HepG2 (cell line): ENCODE data around the gene UBE3B. TPM values are rescaled to one million over a fixed set of nuclear protein-coding genes. Genes with fewer than 3 reads are reported as not detected.

Source experiments
- AKAP8 ChIP-seq: sonication (generic); formaldehyde crosslinking; IDR thresholded peaks from 2 replicates; pipeline ENCODE4 v1.5.1; 2020; ENCODE audit warnings: mild to moderate bottlenecking, missing genetic modification reagents
- ARNTL ChIP-seq: sonication (generic); formaldehyde crosslinking; IDR thresholded peaks from 2 replicates; pipeline ENCODE4 v1.4.0; 2020; ENCODE audit warnings: mild to moderate bottlenecking, missing genetic modification reagents
- CC2D1A ChIP-seq: sonication (generic); formaldehyde crosslinking; IDR thresholded peaks from 2 replicates; pipeline ENCODE4 v1.8.1; 2023; ENCODE audit warnings: mild to moderate bottlenecking, missing genetic modification reagents
- CTCF ChIP-seq: sonication (generic); formaldehyde crosslinking; IDR thresholded peaks from 2 replicates; pipeline ENCODE4 v1.5.0; 2020; ENCODE audit warnings: mild to moderate bottlenecking, missing genetic modification reagents, moderate library complexity
- ESRRA ChIP-seq: sonication (generic); formaldehyde crosslinking; IDR thresholded peaks from 2 replicates; pipeline ENCODE4 v1.5.1; 2020; ENCODE audit warnings: mild to moderate bottlenecking, low read depth, missing genetic modification reagents
- FIP1L1 ChIP-seq: fragments of 200-400 bp; formaldehyde crosslinking; IDR thresholded peaks from 2 replicates; pipeline ENCODE4 v1.6.1; 2018; ENCODE audit warnings: low read depth, mild to moderate bottlenecking, low read length, moderate library complexity, borderline replicate concordance; ENCODE audit not compliant: insufficient read depth
- FOSL2 ChIP-seq: sonication (generic); formaldehyde crosslinking; IDR thresholded peaks from 2 replicates; pipeline ENCODE4 v1.4.0; 2020; ENCODE audit warnings: missing genetic modification reagents
- FOXK2 ChIP-seq: fragments of 450-650 bp; IDR thresholded peaks from 2 replicates; pipeline ENCODE4 v1.6.1; 2016
- KAT8 ChIP-seq: IDR thresholded peaks from 2 replicates; pipeline ENCODE4 v1.6.1; 2016; ENCODE audit warnings: missing genetic modification reagents, missing compliant biosample characterization
- NFE2 ChIP-seq: sonication (generic); formaldehyde crosslinking; IDR thresholded peaks from 2 replicates; pipeline ENCODE4 v1.4.0; 2020; ENCODE audit warnings: missing genetic modification reagents
- SOX13 ChIP-seq, 3 experiments: fragments of 450-650 bp in 1 of 3; sonication (generic) in 1 of 3; formaldehyde crosslinking in 1 of 3; IDR thresholded peaks in 2 of 3; conservative IDR thresholded peaks in 1 of 3; 2 replicates each; pipeline versions ENCODE4 v1.5.0 to v1.6.1; 2016 to 2020; ENCODE audit warnings: antibody characterized with exemption in 1 of 3, mild to moderate bottlenecking in 1 of 3, missing compliant biosample characterization in 1 of 3, missing genetic modification reagents in 1 of 3, moderate library complexity in 1 of 3
- SOX5 ChIP-seq: IDR thresholded peaks from 2 replicates; pipeline ENCODE4 v1.6.1; 2016; ENCODE audit warnings: borderline replicate concordance
- STAT5B ChIP-seq: sonication (generic); formaldehyde crosslinking; IDR thresholded peaks from 2 replicates; pipeline ENCODE4 v1.4.0; 2020; ENCODE audit warnings: missing genetic modification reagents
- TARDBP ChIP-seq: sonication (generic); formaldehyde crosslinking; IDR thresholded peaks from 2 replicates; pipeline ENCODE4 v1.8.0; 2022; ENCODE audit warnings: mild to moderate bottlenecking, missing genetic modification reagents
- YY1 ChIP-seq: IDR thresholded peaks from 2 replicates; pipeline ENCODE4 v1.6.1; 2011; ENCODE audit warnings: low read length, low read depth, moderate library complexity, mild to moderate bottlenecking; ENCODE audit not compliant: insufficient read depth, insufficient replicate concordance
- ZC3H13 ChIP-seq: sonication (generic); formaldehyde crosslinking; IDR thresholded peaks from 2 replicates; pipeline ENCODE4 v1.8.1; 2023; ENCODE audit warnings: mild to moderate bottlenecking, missing genetic modification reagents, moderate library complexity
- ZMYM4 ChIP-seq: sonication (generic); formaldehyde crosslinking; IDR thresholded peaks from 2 replicates; pipeline ENCODE4 v1.8.1; 2023; ENCODE audit warnings: mild to moderate bottlenecking, missing genetic modification reagents
- ZNF224 ChIP-seq: sonication (generic); formaldehyde crosslinking; IDR thresholded peaks from 2 replicates; pipeline ENCODE4 v1.5.0; 2020; ENCODE audit warnings: mild to moderate bottlenecking, missing genetic modification reagents
- ZNF251 ChIP-seq: sonication (generic); formaldehyde crosslinking; IDR thresholded peaks from 2 replicates; pipeline ENCODE4 v1.9.0; 2021; ENCODE audit warnings: mild to moderate bottlenecking, missing genetic modification reagents
- ZNF274 ChIP-seq: sonication (generic); formaldehyde crosslinking; IDR thresholded peaks from 2 replicates; pipeline ENCODE4 v1.5.1; 2020; ENCODE audit warnings: mild to moderate bottlenecking, missing genetic modification reagents
- ZNF367 ChIP-seq: sonication (generic); formaldehyde crosslinking; IDR thresholded peaks from 2 replicates; pipeline ENCODE4 v1.4.0; 2020; ENCODE audit warnings: missing genetic modification reagents, borderline replicate concordance
- ZNF572 ChIP-seq: sonication (generic); formaldehyde crosslinking; IDR thresholded peaks from 2 replicates; pipeline ENCODE4 v1.5.1; 2020; ENCODE audit warnings: mild to moderate bottlenecking, missing genetic modification reagents
- polyA plus RNA-seq, 8 experiments: library from polyadenylated mRNA; depleted of rRNA in 3 of 8; stranded (reverse) in 7 of 8; unstranded in 1 of 8; fragments of >200 nt; fragmentation: Illumina TruSeq in 4 of 8; extraction: Trizol in 4 of 8; gene quantifications; 2 replicates each; pipeline versions ENCODE4 v1.2.1 to v1.2.3, GENCODE V29; 2011 to 2016; ENCODE audit warnings: low read depth in 4 of 8, missing spikeins in 1 of 8, mixed read lengths in 1 of 8; ENCODE audit not compliant: insufficient read depth in 1 of 8
- total RNA-seq, 5 experiments: library from RNA; depleted of rRNA; stranded (reverse); fragments of >200 nt; fragmentation: Illumina TruSeq; extraction: Trizol; gene quantifications; 2 replicates each; pipeline ENCODE4 v1.2.3, GENCODE V29; 2016; ENCODE audit warnings: low read depth in 1 of 5
- TF ChIP-seq, protein P1 (sequence below): IDR thresholded peaks from 2 replicates; pipeline ENCODE4 v1.6.1; 2012; ENCODE audit warnings: low read depth, low read length, improper control_type of control experiment
- TF ChIP-seq, protein P2 (sequence below): sonication (generic); formaldehyde crosslinking; IDR thresholded peaks from 2 replicates; pipeline ENCODE4 v1.5.0; 2020; ENCODE audit warnings: mild to moderate bottlenecking, missing genetic modification reagents

The UBE3B gene
- total and polyA plus RNA-seq, 2 of the 13 experiments (the other 11 are each of a cell fraction or from before 2014, with no cell fraction given), result 22.7 to 25.3 TPM

DNA sequence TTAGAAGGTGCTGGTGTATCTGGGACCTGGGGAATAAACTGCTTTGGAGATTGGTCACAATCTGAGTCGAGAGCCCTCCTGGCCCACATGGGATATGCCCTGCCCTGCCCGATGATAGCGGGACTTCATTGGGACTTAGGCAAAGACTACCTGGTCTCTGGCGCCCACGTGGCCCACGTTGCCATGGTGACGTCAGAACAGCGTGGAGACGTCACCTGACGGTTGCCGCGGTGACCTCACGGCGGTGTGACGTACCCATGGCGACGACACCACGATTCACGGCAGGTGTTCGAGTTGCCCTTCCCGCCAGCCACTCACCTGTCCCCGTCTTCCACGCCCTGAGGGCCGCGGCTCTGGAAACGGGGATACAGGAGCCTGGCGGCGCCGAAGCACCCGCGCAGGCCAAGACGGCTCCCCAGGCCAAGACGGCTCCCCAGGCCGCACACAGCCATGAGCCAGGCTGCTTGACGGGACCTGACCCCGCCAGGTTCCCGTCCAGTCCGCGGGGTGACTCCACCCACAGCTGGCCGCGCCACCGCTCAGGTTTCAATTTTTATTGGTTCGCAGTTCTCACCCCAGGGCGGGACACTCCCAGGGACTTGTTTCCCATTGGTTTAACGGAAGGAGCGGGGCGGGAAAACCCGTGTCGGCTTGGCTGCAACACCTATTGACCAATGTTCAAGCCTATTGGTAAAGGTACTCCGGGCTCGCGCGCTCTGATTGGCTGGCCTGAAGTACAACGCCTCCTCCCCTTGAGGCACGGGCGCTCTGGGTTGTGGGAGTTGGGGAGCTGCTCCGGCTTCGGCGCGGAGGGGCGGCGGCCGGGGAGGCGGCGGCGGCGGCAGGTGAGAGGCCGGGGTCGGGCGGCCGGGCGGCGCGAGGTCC lies 95.8 kb downstream of the UBE3B start, which contains the start of the genes MMAB and MVK (continued):
- TF ChIP-seq FIP1L1 (no peak), SOX13 (IDR thresholded peaks at IDR 0.05) (no peak), SOX13 (CRISPR knock-in tag; conservative IDR thresholded peaks at IDR 0.05 in 1 of 2, IDR thresholded peaks at IDR 0.05 in 1 of 2) (peak in 1 of 2 experiments; percentile 45; a peak in 1 of 4 replicates), CC2D1A (CRISPR knock-in tag) (0 out of 2 replicates have a peak, but pooled peaks have one; percentile 86), ZNF224 (CRISPR knock-in tag) (no peak; the same call in 1 of the 2 replicates), ZC3H13 (CRISPR knock-in tag) (0 out of 2 replicates have a peak, but pooled peaks have one; percentile 84), ZNF572 (CRISPR knock-in tag) (no peak), AKAP8 (CRISPR knock-in tag) (peak; percentile 91), ESRRA (CRISPR knock-in tag) (peak; percentile 73), KAT8 (CRISPR knock-in tag) (peak; percentile 85), NFE2 (CRISPR knock-in tag) (no peak), ZNF367 (CRISPR knock-in tag) (no peak), YY1 (peak; percentile 80), CTCF (no peak), STAT5B (CRISPR knock-in tag) (no peak), SOX5 (CRISPR knock-in tag) (no peak; the same call in 1 of the 2 replicates), FOSL2 (CRISPR knock-in tag) (peak; percentile 57), ARNTL (CRISPR knock-in tag) (peak; percentile 81), ZNF251 (CRISPR knock-in tag) (no peak), TARDBP (peak; percentile 71; the same call in 1 of the 2 replicates), ZNF274 (CRISPR knock-in tag) (peak; percentile 61), ZMYM4 (CRISPR knock-in tag) (peak; percentile 84), FOXK2 (0 out of 2 replicates have a peak, but pooled peaks have one; percentile 30)
- TF ChIP-seq, protein P1, sequence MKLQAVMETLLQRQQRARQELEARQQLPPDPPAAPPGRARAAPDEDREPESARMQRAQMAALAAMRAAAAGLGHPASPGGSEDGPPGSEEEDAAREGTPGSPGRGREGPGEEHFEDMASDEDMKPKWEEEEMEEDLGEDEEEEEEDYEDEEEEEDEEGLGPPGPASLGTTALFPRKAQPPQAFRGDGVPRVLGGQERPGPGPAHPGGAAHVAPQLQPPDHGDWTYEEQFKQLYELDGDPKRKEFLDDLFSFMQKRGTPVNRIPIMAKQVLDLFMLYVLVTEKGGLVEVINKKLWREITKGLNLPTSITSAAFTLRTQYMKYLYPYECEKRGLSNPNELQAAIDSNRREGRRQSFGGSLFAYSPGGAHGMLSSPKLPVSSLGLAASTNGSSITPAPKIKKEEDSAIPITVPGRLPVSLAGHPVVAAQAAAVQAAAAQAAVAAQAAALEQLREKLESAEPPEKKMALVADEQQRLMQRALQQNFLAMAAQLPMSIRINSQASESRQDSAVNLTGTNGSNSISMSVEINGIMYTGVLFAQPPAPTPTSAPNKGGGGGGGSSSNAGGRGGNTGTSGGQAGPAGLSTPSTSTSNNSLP, result no peak
- TF ChIP-seq, protein P2, sequence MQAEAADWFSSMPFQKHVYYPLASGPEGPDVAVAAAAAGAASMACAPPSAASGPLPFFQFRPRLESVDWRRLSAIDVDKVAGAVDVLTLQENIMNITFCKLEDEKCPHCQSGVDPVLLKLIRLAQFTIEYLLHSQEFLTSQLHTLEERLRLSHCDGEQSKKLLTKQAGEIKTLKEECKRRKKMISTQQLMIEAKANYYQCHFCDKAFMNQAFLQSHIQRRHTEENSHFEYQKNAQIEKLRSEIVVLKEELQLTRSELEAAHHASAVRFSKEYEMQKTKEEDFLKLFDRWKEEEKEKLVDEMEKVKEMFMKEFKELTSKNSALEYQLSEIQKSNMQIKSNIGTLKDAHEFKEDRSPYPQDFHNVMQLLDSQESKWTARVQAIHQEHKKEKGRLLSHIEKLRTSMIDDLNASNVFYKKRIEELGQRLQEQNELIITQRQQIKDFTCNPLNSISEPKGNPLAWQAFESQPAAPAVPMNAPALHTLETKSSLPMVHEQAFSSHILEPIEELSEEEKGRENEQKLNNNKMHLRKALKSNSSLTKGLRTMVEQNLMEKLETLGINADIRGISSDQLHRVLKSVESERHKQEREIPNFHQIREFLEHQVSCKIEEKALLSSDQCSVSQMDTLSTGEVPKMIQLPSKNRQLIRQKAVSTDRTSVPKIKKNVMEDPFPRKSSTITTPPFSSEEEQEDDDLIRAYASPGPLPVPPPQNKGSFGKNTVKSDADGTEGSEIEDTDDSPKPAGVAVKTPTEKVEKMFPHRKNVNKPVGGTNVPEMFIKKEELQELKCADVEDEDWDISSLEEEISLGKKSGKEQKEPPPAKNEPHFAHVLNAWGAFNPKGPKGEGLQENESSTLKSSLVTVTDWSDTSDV (CRISPR knock-in tag), result peak; percentile 81; the same call in 1 of the 2 replicates
